Astrocyte (in vitro differentiated cells and primary cell): ENCODE measurements around the gene ALK. TPM values are rescaled to one million over a fixed set of nuclear protein-coding genes. Genes with fewer than 3 reads are reported as not detected.

Experiments
- DNase-seq: peaks from one replicate; pipeline ENCODE4 v3.0.0-alpha.2; 2010; ENCODE audit warnings: low read depth
- FAIRE-seq: peaks from 2 replicates; lab custom pipeline; 2011; peaks lifted over from hg19 to GRCh38; lab: Jason Lieb, UNC
- H2AFZ ChIP-seq: 2 replicates; pipeline ENCODE4 v1.6.0; 2012; ENCODE audit warnings: low read depth, low read length, inconsistent platforms
- H3K27ac ChIP-seq: 2 replicates; pipeline ENCODE4 v1.5.1; 2011; ENCODE audit warnings: low read depth, low read length, inconsistent platforms
- H3K27me3 ChIP-seq: 2 replicates; pipeline ENCODE4 v1.6.0; 2011; ENCODE audit warnings: low read length, inconsistent platforms; ENCODE audit not compliant: insufficient read depth
- H3K36me3 ChIP-seq: 2 replicates; pipeline ENCODE4 v1.5.1; 2011; ENCODE audit warnings: low read length, inconsistent platforms; ENCODE audit not compliant: insufficient read depth
- H3K4me1 ChIP-seq: 2 replicates; pipeline ENCODE4 v1.5.1; 2011; ENCODE audit warnings: low read length, inconsistent platforms; ENCODE audit not compliant: insufficient read depth
- H3K4me2 ChIP-seq: 2 replicates; pipeline ENCODE4 v1.6.0; 2012; ENCODE audit warnings: low read length, inconsistent platforms
- H3K4me3 ChIP-seq: 2 replicates; pipeline ENCODE4 v1.5.1; 2011; ENCODE audit warnings: low read depth, mild to moderate bottlenecking, low read length, inconsistent platforms; ENCODE audit not compliant: insufficient read depth
- H3K79me2 ChIP-seq: 2 replicates; pipeline ENCODE4 v1.6.0; 2012; ENCODE audit warnings: mild to moderate bottlenecking, low read length, inconsistent platforms; ENCODE audit not compliant: insufficient read depth
- H3K9ac ChIP-seq: 2 replicates; pipeline ENCODE4 v1.6.0; 2012; ENCODE audit warnings: mild to moderate bottlenecking, low read length, inconsistent platforms
- H3K9me3 ChIP-seq: 2 replicates; pipeline ENCODE4 v1.5.1; 2012; ENCODE audit warnings: low read depth, mild to moderate bottlenecking, low read length, inconsistent platforms; ENCODE audit not compliant: insufficient read depth
- H4K20me1 ChIP-seq: 2 replicates; pipeline ENCODE4 v1.6.0; 2012; ENCODE audit warnings: low read length, inconsistent platforms; ENCODE audit not compliant: insufficient read depth
- H3K27ac Mint-ChIP-seq: one replicate; pipeline ENCODE4 v1.8.0; 2021; ENCODE audit warnings: mild to moderate bottlenecking, mixed read lengths; ENCODE audit not compliant: unreplicated experiment
- H3K27me3 Mint-ChIP-seq: one replicate; pipeline ENCODE4 v1.8.0; 2021; ENCODE audit warnings: low read depth, mixed read lengths; ENCODE audit not compliant: unreplicated experiment
- H3K36me3 Mint-ChIP-seq: one replicate; pipeline ENCODE4 v1.8.0; 2021; ENCODE audit warnings: low read depth, mixed read lengths; ENCODE audit not compliant: unreplicated experiment
- H3K4me1 Mint-ChIP-seq: one replicate; pipeline ENCODE4 v1.8.0; 2021; ENCODE audit warnings: low read depth, mixed read lengths; ENCODE audit not compliant: unreplicated experiment
- H3K4me3 Mint-ChIP-seq: one replicate; pipeline ENCODE4 v1.8.0; 2021; ENCODE audit warnings: mild to moderate bottlenecking, moderate library complexity, mixed read lengths; ENCODE audit not compliant: unreplicated experiment
- H3K9me3 Mint-ChIP-seq: one replicate; pipeline ENCODE4 v1.8.0; 2021; ENCODE audit warnings: mild to moderate bottlenecking, mixed read lengths; ENCODE audit not compliant: unreplicated experiment
- CTCF ChIP-seq: IDR thresholded peaks from 2 replicates; pipeline ENCODE4 v1.5.1; 2011; ENCODE audit warnings: low read depth, mild to moderate bottlenecking, inconsistent platforms, low read length, moderate library complexity; ENCODE audit not compliant: insufficient read depth
- EZH2 ChIP-seq: IDR thresholded peaks from 2 replicates; pipeline ENCODE4 v1.6.1; 2012; ENCODE audit warnings: mild to moderate bottlenecking, low read length, inconsistent platforms; ENCODE audit not compliant: insufficient read depth
- total RNA-seq: library from RNA; stranded (reverse); gene quantifications from 2 replicates; pipeline ENCODE4 v1.2.1, GENCODE V29; 2021

ALK gene
- total RNA-seq, 1 donor from 2014 or later: 0.16 TPM

- Mint-ChIP-seq H3K4me1 (peaks cover 2% of the 10 kb centered on the region), H3K9me3 (no peaks in the 10 kb centered on the region), H3K27ac (no peak overlapping the region), H3K4me3 (no peak overlapping the region), H3K36me3 (no peaks in the 10 kb centered on the region), H3K27me3 (no peaks in the 10 kb centered on the region)
- H3K27ac ChIP-seq: no peak overlapping the region
- no peaks in the 10 kb centered on the region for H3K79me2 ChIP-seq
- DNase-seq: peak; percentile 10
- H2AFZ ChIP-seq: no peak overlapping the region
- no peaks in the 10 kb centered on the region for H3K36me3 ChIP-seq
- H3K4me2 ChIP-seq: no peak overlapping the region
- H3K9ac ChIP-seq: no peak overlapping the region
- no peaks in the 10 kb centered on the region for H4K20me1 ChIP-seq
- H3K4me1 ChIP-seq: peaks cover 6% of the 10 kb centered on the region
- no peak overlapping the region for H3K4me3 ChIP-seq
- FAIRE-seq: no peak
- H3K27me3 ChIP-seq: no peaks in the 10 kb centered on the region
- TF ChIP-seq CTCF (peak; percentile 79), EZH2 (no peak)
- H3K9me3 ChIP-seq: no peaks in the 10 kb centered on the region
These were observed 724.3 kb downstream of the ALK start for GRCh38 chr2:29196792-29197788.

GRCh38 chr2:29195796-29196195, 725.6 kb downstream of the ALK start:
- Histone ChIP-seq H3K79me2 (no peaks in the 10 kb centered on the region), H3K36me3 (no peaks in the 10 kb centered on the region), H4K20me1 (no peaks in the 10 kb centered on the region), H2AFZ (no peak overlapping the region), H3K9me3 (no peaks in the 10 kb centered on the region), H3K9ac (no peak overlapping the region), H3K4me1 (peaks cover 11% of the 10 kb centered on the region), H3K4me2 (no peak overlapping the region), H3K27me3 (no peaks in the 10 kb centered on the region), H3K4me3 (no peak overlapping the region), H3K27ac (no peak overlapping the region)
- Mint-ChIP-seq H3K4me1 (peaks cover 2% of the 10 kb centered on the region), H3K27ac (no peak overlapping the region), H3K9me3 (no peaks in the 10 kb centered on the region), H3K27me3 (no peaks in the 10 kb centered on the region), H3K36me3 (no peaks in the 10 kb centered on the region), H3K4me3 (no peak overlapping the region)
- FAIRE-seq: peak; percentile 17
- TF ChIP-seq CTCF (no peak), EZH2 (no peak)
- peak; percentile 12 for DNase-seq

GRCh38 chr2:29193681-29194080, 727.7 kb downstream of the ALK start:
- Histone ChIP-seq H3K27me3 (no peaks in the 10 kb centered on the region), H3K4me2 (no peak overlapping the region), H3K36me3 (no peaks in the 10 kb centered on the region), H4K20me1 (no peaks in the 10 kb centered on the region), H2AFZ (no peak overlapping the region), H3K27ac (no peak overlapping the region), H3K9me3 (no peaks in the 10 kb centered on the region), H3K4me1 (peaks cover 11% of the 10 kb centered on the region), H3K9ac (no peak overlapping the region), H3K79me2 (no peaks in the 10 kb centered on the region), H3K4me3 (no peak overlapping the region)
- H3K9me3 Mint-ChIP-seq: no peaks in the 10 kb centered on the region
- no peak for FAIRE-seq
- DNase-seq: no peak
- no peaks in the 10 kb centered on the region for H3K27me3 Mint-ChIP-seq
- no peak overlapping the region for H3K4me3 Mint-ChIP-seq
- H3K4me1 Mint-ChIP-seq: peaks cover 2% of the 10 kb centered on the region
- TF ChIP-seq EZH2 (no peak), CTCF (no peak)
- H3K36me3 Mint-ChIP-seq: no peaks in the 10 kb centered on the region
- H3K27ac Mint-ChIP-seq: no peak overlapping the region
